ENCODE results near the gene MAS1. TPM values are rescaled to one million over a fixed set of nuclear protein-coding genes. Genes with fewer than 3 reads are reported as not detected.

The MAS1 gene
- not detected in 5 replicates for total RNA-seq (2022; extraction: Qiagen RNA extraction; ENCODE audit: low read depth)

DNA sequence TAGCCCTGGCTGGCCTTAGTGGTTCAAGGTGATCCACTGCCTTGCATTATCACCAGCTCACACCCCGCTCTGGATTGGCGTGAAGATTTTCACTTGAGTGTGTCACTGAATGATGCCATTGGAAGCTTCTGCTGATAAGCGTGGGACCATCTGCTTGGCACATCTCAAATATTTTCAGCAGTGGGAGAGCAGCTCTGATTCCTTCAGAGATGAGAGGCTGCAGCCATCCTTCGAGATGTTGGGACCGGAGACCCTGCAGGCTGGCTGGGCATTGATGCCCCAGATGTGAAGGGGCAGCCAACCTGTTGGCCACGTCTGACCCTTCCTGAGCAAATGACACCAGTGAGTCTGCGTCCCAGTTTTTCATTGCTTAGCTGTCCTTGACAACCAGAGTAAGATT, at the start of gene MAS1:
Gene MAS1, plus strand, starts transcription at position 197 of the 400 bp plus-strand sequence. CDS start 15,968 bp downstream, outside the sequence.

Other genes with a start within 250 kb of the MAS1 start
- gene SOD2, start 197.7 kb upstream of the MAS1 start, total RNA-seq (2022; extraction: Qiagen RNA extraction; ENCODE audit: low read depth): 167 to 210 TPM (median 182 TPM) in 5 replicates
- 53.1 to 76.1 TPM (median 71.2 TPM) in 5 replicates for gene WTAP, start 163.5 kb upstream of the MAS1 start, total RNA-seq (2022; extraction: Qiagen RNA extraction; ENCODE audit: low read depth)
- 27.0 to 30.8 TPM (median 27.7 TPM) in 5 replicates for gene ACAT2, start 128.9 kb upstream of the MAS1 start, total RNA-seq (2022; extraction: Qiagen RNA extraction; ENCODE audit: low read depth)
- gene TCP1, start 101.4 kb upstream of the MAS1 start, total RNA-seq (2022; extraction: Qiagen RNA extraction; ENCODE audit: low read depth): 221 to 254 TPM (median 244 TPM) in 5 replicates
- gene MRPL18, start 100.5 kb upstream of the MAS1 start, total RNA-seq (2022; extraction: Qiagen RNA extraction; ENCODE audit: low read depth): 82.2 to 94.5 TPM (median 91.5 TPM) in 5 replicates
- gene PNLDC1, start 90.7 kb upstream of the MAS1 start, total RNA-seq (2022; extraction: Qiagen RNA extraction; ENCODE audit: low read depth): 0.11 TPM in 1 of 5 replicates, not detected in the others
- 27.1 to 36.3 TPM (median 30.9 TPM) in 5 replicates for gene IGF2R, start 78.1 kb downstream of the MAS1 start, total RNA-seq (2022; extraction: Qiagen RNA extraction; ENCODE audit: low read depth)
- gene SLC22A1, start 230.8 kb downstream of the MAS1 start, total RNA-seq (2022; extraction: Qiagen RNA extraction; ENCODE audit: low read depth): 1.6 to 2.5 TPM (median 1.7 TPM) in 5 replicates

Measured in A549 treated with RU486 at 1 μM for 4 hours (cell line).